Effector memory CD4-positive, alpha-beta T cell (primary cell): Measurements from ENCODE around the gene KCNQ2.
A peak's percentile ranks its signal among the peaks of the same experiment; 100 is the strongest.

Source experiments
- DNase-seq, 3 donors: peaks; one replicate each; pipeline ENCODE4 v3.0.0-alpha.2; 2020
- H3K27ac ChIP-seq: 2 replicates; pipeline ENCODE4 v1.7.0; 2013; ENCODE audit warnings: mild to moderate bottlenecking, low read length, moderate library complexity; ENCODE audit not compliant: insufficient read depth, poor library complexity, severe bottlenecking
- H3K27me3 ChIP-seq: replicated peaks from 2 replicates; pipeline ENCODE4 v1.7.0; 2013; ENCODE audit warnings: mild to moderate bottlenecking, low read length; ENCODE audit not compliant: insufficient read depth, control insufficient read depth, poor library complexity, severe bottlenecking
- H3K36me3 ChIP-seq: 2 replicates; pipeline ENCODE4 v1.7.0; 2013; ENCODE audit warnings: mild to moderate bottlenecking, low read length, moderate library complexity; ENCODE audit not compliant: control insufficient read depth, insufficient read depth
- H3K4me1 ChIP-seq: 2 replicates; pipeline ENCODE4 v1.7.0; 2013; ENCODE audit warnings: low read length, mild to moderate bottlenecking; ENCODE audit not compliant: control insufficient read depth, insufficient read depth, poor library complexity, severe bottlenecking
- H3K4me3 ChIP-seq: 2 replicates; pipeline ENCODE4 v1.7.0; 2013; ENCODE audit warnings: low read length, low read depth, mild to moderate bottlenecking; ENCODE audit not compliant: insufficient read depth, poor library complexity, severe bottlenecking
- H3K9me3 ChIP-seq: 2 replicates; pipeline ENCODE4 v1.7.0; 2013; ENCODE audit warnings: mild to moderate bottlenecking, low read length, moderate library complexity; ENCODE audit not compliant: control insufficient read depth

The KCNQ2 gene

DNA sequence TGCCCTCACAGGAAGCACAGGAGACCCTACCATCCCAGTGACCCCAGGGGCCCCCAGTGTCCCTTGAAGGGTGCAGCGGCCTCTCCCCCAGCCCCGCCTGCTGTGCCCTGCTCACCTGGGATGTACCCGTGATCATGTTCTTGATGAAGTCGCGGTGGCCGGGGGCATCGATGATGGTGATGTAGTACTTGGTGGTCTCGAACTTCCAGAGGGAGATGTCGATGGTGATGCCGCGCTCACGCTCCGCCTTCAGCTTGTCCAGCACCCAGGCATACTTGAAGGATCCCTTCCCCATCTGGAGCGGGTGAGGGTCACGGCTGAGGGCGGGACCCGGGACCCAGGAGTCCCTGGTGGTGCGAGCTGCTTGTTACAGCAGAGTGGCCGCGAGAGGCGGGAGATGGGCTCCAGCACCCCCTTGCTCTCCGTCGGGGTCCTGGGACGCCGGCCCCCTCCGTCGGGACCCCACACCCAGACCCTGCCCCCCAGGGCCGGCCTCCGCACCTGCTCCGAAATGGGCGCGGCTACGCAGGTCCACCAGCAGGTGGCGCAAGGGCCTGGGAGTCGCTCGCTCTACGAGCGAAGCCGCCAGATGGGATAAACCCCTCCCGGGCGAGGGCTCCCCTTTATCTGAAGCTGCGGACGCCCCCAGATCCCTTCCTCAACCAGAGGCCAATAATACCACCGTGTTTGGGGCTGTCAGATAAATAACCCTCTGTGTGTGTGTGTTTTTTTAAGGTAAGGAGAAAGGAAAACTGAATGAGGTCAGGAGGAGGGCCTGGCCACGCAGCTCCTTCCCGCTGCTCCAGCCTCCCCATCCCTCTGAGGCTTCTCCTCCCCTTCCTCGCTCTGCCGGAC lies 23.5 kb upstream of the KCNQ2 start:
- peak overlapping the region; percentile 4 for H3K4me3 ChIP-seq
- peak; percentile 46 to 71 (median 59) for DNase-seq

DNA sequence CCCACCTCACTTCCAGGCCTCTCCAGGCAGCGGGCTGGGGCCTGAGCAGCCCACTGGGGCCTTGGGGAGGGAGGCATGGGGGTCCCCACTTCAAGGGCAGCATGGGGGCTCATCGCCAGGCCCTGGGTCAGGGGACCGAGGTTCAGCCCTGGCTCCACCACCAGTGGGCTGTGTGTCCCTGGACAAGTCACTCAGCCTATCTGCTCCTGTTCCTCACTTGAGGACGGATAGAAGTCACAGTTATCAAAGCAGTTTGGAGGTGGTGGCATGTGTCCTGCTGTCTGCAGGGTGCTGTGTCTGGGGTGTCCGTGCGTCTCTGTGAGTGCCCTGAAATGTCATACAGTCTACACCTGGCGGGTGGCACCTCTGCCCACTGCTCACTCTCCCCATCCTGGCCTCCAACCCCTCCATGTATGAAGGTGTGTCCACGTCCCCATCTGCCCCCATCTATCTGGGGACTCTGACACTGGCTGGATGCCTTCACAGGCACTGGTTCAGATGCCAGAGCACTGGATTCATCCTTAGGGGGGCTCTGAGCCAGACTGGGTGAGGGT lies 22.8 kb upstream of the KCNQ2 start:
- H3K27me3 ChIP-seq: peaks cover 23% of the 10 kb centered on the region
- H3K27ac ChIP-seq: no peak overlapping the region

More for the DNA sequence above, 23.5 kb upstream of the KCNQ2 start:
- H3K27me3 ChIP-seq: peaks cover 24% of the 10 kb centered on the region
- H3K36me3 ChIP-seq: no peaks in the 10 kb centered on the region
- peaks cover 21% of the 10 kb centered on the region for H3K4me1 ChIP-seq
- no peaks in the 10 kb centered on the region for H3K9me3 ChIP-seq
- no peak overlapping the region for H3K27ac ChIP-seq

DNA sequence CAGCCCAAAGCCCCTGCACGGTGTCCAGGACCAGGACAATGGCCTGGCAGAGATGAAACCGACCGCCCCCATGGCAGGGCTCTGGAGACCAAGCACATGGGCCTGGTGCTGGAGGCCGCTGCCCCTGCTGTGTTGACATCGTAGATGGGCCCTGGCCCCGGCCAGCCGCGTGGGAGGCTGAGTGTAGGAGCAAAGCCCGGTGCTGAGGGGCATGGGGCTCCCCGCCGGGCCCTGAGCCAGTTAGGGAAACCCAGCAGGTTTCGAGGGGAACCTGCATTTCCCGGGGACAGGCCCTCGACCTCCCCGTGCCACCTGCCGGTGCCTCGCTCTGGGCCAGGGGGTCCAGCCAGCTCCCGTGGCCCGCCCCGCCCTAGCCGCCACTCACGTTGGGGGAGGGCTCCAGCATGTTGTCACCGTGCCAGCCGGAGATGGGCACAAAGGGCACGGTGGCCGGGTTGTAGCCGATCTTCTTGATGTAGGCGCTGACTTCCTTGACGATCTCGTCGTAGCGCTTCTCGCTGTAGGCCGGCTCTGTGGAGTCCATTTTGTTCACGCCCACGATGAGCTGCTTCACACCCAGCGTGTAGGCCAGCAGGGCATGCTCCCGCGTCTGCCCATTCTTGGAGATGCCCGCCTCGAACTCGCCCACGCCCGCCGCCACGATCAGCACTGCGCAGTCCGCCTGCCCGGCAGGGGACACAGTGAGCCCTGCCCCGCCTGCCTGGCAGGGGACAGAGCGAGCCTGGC lies 22.1 kb upstream of the KCNQ2 start:
- Histone ChIP-seq H3K36me3 (no peaks in the 10 kb centered on the region), H3K4me1 (peaks cover 19% of the 10 kb centered on the region), H3K27me3 (peaks cover 17% of the 10 kb centered on the region), H3K4me3 (no peak overlapping the region), H3K27ac (no peak overlapping the region), H3K9me3 (no peaks in the 10 kb centered on the region)
- no peak for DNase-seq

More for the DNA sequence above, 22.8 kb upstream of the KCNQ2 start:
- Histone ChIP-seq H3K36me3 (no peaks in the 10 kb centered on the region), H3K4me3 (no peak overlapping the region), H3K9me3 (no peaks in the 10 kb centered on the region), H3K4me1 (peaks cover 21% of the 10 kb centered on the region)
- DNase-seq: no peak

DNA sequence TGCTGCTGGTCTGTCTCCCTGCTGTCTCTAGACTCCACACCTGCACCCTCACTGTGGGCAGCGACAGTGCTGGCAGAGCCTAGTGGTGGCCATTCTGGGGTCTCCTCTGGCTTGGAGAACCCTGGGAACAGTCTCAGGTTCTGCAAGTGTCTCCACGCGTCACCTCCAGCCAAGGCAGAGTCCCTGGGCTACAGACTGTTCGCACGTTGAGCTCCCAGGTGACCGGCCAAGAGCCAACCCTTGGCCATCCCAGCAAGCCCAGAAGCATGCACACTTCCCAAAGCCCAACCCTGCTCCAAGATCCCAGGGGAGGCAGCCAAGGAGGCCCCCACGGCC lies 21.6 kb upstream of the KCNQ2 start:
- no peak for DNase-seq

DNA sequence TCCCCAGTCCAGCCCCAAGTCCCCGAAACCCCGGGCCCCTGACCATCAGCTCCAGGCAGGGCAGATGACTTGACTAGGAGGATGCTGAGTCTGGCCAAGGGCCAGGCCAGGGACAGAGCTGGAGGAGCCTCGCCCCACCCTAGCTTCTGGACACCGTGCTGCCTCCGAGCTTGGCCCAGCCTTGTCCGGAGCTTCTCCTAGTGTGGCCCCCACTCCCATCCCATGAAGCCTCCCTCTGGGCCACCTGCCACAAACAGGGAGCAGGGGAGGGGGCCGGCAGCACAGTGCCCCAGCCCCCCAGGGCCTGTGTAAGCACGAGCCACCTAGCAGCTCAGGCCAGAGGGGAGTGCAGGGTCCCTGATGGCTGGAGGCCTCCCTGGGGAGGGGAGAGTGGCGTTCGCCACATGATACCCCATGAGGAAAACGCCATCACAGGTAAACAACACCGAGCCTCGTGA lies 21.1 kb upstream of the KCNQ2 start:
- Histone ChIP-seq H3K9me3 (no peaks in the 10 kb centered on the region), H3K36me3 (no peaks in the 10 kb centered on the region), H3K27me3 (peaks cover 15% of the 10 kb centered on the region), H3K4me1 (peaks cover 15% of the 10 kb centered on the region), H3K4me3 (no peak overlapping the region), H3K27ac (no peak overlapping the region)
- DNase-seq: no peak

More for the DNA sequence above, 21.6 kb upstream of the KCNQ2 start:
- Histone ChIP-seq H3K4me1 (peaks cover 15% of the 10 kb centered on the region), H3K4me3 (no peak overlapping the region), H3K27me3 (peaks cover 14% of the 10 kb centered on the region), H3K27ac (no peak overlapping the region), H3K36me3 (no peaks in the 10 kb centered on the region), H3K9me3 (no peaks in the 10 kb centered on the region)

DNA sequence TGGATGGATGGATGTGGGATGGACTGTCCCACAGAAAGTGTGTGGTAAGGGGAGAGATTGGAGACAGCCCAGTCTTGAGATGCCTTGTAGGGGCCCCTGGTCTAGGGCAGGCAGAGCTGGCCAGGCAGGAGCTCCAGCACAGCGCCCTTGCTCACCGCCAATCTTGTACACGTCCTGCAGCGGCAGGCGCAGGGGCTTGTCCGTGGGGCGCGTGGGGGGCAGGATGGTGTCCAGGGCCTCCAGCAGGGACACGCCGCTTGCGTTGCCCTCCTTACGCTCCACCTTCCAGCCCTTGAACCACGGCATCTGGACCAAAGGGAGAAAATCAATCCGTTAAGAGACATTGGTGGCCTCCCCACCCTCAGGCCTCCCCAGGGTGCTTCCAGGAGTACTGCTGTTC lies 20.5 kb upstream of the KCNQ2 start:
- H3K9me3 ChIP-seq: no peaks in the 10 kb centered on the region
- H3K4me1 ChIP-seq: peaks cover 10% of the 10 kb centered on the region
- H3K36me3 ChIP-seq: no peaks in the 10 kb centered on the region
- DNase-seq: no peak
- peaks cover 9% of the 10 kb centered on the region for H3K27me3 ChIP-seq
- no peak overlapping the region for H3K4me3 ChIP-seq
- no peak overlapping the region for H3K27ac ChIP-seq

DNA sequence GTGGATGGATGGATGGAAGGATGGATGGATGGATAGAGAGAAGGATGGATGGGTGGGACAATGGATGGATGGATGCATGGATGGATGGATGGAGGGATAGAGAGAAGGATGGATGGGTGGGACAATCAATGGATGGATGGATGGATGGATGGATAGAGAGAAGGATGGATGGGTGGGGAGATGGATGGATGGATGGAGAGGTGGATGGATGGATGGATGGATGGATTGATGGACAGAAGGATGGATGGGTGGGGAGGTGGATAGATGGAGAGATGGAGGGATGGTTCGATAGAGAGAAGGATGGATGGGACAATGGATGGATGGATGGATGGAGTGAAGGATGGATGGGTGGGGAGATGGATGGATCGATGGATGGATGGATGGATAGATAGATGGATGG lies 20.1 kb upstream of the KCNQ2 start:
- no peak for DNase-seq
- H3K27me3 ChIP-seq: peaks cover 8% of the 10 kb centered on the region
- no peaks in the 10 kb centered on the region for H3K9me3 ChIP-seq
- H3K4me3 ChIP-seq: no peak overlapping the region
- no peak overlapping the region for H3K27ac ChIP-seq
- no peaks in the 10 kb centered on the region for H3K36me3 ChIP-seq
- H3K4me1 ChIP-seq: peaks cover 6% of the 10 kb centered on the region

DNA sequence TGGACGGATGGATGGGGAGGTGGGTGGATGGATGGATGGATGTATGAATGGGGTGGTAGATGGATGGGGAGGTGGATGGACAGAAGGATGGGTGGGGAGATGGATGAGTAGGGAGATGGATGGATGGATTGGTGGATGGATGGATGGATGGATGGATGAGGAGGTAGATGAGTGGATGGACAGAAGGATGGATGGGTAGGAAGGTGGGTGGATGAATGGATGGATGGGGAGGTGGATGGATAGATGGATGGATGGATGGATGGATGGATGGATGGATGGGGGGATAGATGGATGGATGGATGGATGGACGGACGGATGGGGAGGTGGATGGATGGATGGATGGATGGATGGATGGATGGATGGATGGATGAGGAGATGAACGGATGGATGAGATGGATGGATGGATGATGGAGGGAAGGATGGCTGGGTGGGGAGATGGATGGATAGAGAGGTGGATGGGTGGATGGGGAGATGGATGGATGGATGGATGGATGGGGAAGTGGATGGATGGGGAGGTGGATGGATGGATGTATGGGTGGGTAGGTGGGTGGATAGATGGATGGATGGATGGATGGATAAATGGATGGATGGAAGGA lies 19.3 kb upstream of the KCNQ2 start:
- H3K27ac ChIP-seq: no peak overlapping the region
- no peaks in the 10 kb centered on the region for H3K36me3 ChIP-seq
- H3K9me3 ChIP-seq: no peaks in the 10 kb centered on the region
- peaks cover 6% of the 10 kb centered on the region for H3K4me1 ChIP-seq
- H3K4me3 ChIP-seq: no peak overlapping the region
- DNase-seq: no peak
- peaks cover 7% of the 10 kb centered on the region for H3K27me3 ChIP-seq

DNA sequence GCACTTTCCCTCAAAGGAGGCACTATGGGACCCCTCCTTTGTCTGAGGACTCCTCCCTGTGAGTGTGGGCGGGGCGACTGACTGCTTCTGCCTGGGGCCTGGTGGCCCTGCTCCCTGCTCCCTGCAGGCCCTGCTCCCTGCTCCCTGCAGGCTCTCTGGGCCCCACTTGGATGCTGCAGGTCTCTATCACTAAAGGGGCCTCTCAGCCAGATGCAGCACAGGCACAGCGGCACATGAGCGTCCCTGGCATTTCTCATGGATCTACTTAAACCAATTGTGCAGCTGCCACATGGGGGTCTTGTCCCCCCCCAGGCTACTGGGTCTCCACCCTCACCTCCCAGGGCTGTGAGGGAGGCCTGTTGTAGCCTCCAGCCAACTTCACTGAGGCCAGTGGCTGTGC lies 18.6 kb upstream of the KCNQ2 start:
- H3K9me3 ChIP-seq: no peaks in the 10 kb centered on the region
- no peak overlapping the region for H3K4me3 ChIP-seq

More for the DNA sequence above, 18.6 kb upstream of the KCNQ2 start:
- DNase-seq: no peak
- Histone ChIP-seq H3K4me1 (peaks cover under 1% of the 10 kb centered on the region), H3K27me3 (peaks cover 7% of the 10 kb centered on the region), H3K27ac (no peak overlapping the region), H3K36me3 (no peaks in the 10 kb centered on the region)
